HT1080 (cell line): ENCODE results near the gene FMN2. TPM values are rescaled to one million over a fixed set of nuclear protein-coding genes. Genes with fewer than 3 reads are reported as not detected.
"Not testable (repeated sequence)": the region's sequence is repeated elsewhere in the genome, so short reads cannot be mapped to it uniquely, and the experiment has no call there.

ENCODE experiments used
- DNase-seq: peaks from one replicate; pipeline ENCODE4 v3.0.0-alpha.2; 2015; ENCODE audit warnings: low read depth
- total RNA-seq: library from RNA; depleted of rRNA; stranded (reverse); fragments of >200 nt; shearing (Covaris generic); gene quantifications from 2 replicates; pipeline ENCODE4 v1.2.3, GENCODE V29; 2014

The FMN2 gene
- total RNA-seq, 1 experiment from 2014 or later = 1.3 TPM

- no peak for DNase-seq
Observed at GRCh38 chr1:240308096-240308495, 216.4 kb downstream of the FMN2 start.

DNA sequence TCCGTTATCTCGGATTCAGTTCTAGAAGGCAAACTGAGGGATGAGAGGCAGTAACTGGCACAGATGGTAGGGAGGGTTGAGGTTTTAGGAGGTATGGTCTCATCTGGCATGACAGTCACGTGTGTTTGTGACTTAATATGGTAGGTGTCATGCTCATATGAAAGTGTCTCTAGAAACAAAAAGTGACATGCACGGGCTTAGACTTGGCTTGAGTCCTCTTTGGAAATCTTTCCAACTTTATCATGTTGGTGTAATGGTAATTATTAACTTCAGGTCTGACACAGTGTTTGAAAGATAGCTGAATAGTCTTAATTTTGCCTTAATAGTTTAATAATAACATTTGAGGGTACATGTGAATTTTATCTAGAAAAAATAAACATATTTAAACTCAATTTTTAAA is 218.1 kb downstream of the FMN2 start:
- DNase-seq = no peak

DNA sequence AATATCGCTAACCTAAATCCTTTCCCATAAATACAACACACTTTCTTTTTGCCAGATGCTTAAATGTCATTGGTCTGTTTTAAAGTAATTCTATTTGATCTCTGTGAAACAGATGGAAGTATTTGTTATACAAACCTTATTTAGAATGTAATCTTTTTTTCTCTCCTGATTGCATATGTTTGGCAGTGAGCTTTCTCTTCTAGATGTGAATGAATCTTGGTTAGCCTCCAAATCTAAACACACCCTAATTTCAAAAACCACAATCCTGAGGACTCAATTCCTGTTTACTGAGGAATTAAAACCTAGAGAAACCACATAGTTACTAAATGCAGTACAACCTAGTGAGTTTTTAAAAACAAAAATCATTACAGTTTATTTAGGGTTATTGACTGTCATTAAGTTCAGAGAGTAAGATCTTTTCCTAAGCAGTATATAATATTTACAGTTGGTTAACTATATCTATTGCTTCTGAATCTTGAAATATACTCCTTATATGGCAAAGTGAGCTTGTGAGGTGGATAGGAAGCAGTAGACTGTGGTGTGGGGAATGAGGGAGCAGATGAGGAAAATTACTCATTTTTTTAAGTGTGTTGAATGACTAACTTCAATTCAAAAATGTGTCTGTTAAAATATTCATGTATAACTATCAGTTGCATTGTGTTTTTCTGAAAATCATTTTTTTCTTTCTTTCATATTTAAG is 218.7 kb downstream of the FMN2 start:
- peak; percentile 60 for DNase-seq

GRCh38 chr1:240312872-240313271 is 221.2 kb downstream of the FMN2 start:
- peak; percentile 94 for DNase-seq

GRCh38 chr1:240314845-240315801 is 223.4 kb downstream of the FMN2 start:
- no peak for DNase-seq

GRCh38 chr1:240319998-240320397 is 228.3 kb downstream of the FMN2 start:
- DNase-seq = no peak

- DNase-seq = no peak
Observed at GRCh38 chr1:240320659-240321058, 229.0 kb downstream of the FMN2 start.

DNA sequence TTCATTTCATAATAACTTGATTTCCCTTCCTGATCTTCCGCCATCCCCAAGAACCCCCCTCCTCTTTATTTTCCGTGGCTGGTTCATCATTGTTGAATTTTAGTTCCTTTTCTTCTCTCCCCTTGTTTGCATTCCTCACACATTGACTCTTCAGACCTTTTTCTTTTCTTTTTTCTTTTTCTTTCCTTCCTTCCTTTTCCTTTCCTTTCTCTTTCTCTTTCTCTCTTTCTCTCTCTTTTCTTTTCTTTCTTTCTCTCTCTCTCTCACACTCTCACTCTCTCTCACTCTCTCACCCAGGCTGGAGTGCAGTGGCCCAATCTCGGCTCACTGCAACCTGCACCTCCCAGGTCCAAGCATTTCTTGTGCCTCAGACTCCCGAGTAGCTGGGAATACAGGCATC is 231.3 kb downstream of the FMN2 start:
- DNase-seq = no peak

DNA sequence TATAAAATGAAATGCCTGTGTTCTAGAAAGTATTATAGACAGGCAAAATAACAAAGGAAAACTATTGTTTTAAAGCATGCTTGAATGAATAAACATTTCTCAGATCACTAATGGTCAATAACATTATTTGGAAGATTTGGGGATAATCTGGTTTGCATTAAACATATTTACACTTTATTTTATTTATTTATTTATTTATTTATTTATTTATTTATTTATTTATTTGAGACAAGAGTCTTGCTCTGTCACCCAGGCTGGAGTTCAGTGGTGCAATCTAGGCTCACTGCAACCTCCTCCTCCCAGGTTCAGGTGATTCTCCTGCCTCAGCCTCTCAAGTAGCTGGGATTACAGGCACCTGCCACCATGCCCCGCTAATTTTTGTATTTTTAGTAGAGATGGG is 236.7 kb downstream of the FMN2 start:
- not testable (repeated sequence) for DNase-seq

DNA sequence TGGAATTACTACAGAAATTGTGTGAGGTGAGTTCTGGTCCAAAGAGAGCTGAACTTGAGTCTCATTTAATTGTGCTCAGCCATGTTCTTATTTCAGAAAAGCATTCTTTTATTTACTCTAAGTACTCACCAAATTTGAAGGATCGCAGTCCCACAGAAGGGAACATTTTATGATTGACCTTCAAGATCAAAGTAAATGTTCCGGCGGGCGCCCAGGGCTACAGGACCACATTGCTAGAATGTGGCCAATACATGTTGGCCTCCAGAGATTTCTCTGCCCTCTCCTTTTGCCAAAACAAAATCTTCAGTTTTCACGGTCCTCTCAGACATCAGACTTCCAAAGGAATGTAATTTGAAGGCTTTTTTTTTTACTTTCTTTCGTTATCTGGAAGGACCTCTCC is 237.8 kb downstream of the FMN2 start:
- DNase-seq = no peak

GRCh38 chr1:240332672-240333071 is 241.0 kb downstream of the FMN2 start:
- no peak for DNase-seq

DNA sequence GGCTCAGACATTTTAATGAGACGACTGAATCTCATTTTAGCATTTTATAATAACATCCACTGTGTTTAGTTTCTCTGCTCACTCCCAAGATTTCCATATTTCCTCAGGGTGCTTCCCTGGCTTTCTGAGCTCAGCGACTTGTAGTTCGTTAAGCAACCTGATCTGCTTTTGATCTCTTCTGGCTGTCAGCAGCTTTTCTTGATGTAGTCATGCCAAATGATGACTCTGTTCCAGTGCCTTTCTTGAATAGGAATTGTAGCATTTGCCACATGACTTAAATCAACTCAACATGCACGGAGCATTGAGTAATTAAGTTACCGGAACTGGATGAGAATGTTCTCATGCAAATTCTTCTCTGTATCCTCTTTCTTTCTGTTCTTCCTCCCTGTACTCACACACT is 246.1 kb downstream of the FMN2 start:
- peak; percentile 58 for DNase-seq

- DNase-seq = no peak
Observed at GRCh38 chr1:240338837-240339236, 247.2 kb downstream of the FMN2 start.

DNA sequence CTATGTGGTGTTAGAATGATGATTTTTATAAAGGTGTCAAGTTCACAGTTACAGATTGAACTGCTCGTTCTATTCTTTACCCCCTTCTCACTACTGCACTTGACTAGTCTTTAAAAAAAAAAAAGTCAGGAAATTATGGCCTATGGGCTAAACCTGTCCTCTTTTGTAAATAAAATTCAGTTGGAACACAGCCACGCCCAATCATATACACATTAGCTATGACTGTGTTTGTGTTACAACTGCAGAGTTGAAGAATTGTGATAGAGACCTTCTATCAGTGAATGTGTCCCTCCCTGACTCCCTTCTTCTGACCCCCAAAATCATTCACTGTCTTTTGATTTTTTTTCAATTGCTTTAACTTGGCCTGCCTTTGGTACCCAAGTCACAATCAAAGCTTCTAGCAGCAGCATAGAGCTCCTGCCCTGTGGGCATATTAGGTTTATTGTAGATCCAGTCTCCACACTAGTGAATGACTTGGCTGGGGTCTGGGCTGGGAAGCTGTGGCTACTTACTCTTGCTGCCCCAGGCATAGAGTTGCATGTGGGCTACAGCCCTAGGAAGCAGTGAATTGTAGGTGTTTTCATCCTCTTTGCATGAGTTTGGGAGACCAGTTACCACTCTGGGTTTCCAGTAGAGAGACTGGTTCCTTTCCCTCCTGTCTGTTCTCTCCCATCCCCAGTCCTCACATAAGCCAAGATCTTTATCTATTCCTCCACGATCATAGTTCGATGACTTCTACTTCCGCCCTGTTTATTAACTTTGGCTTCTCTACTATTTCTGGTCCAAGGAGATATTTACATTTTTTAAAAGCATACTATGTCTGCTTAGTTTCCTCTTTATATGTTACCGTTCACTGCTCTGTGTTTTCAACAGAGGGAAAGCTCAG is 249.9 kb downstream of the FMN2 start:
- DNase-seq = no peak

DNA sequence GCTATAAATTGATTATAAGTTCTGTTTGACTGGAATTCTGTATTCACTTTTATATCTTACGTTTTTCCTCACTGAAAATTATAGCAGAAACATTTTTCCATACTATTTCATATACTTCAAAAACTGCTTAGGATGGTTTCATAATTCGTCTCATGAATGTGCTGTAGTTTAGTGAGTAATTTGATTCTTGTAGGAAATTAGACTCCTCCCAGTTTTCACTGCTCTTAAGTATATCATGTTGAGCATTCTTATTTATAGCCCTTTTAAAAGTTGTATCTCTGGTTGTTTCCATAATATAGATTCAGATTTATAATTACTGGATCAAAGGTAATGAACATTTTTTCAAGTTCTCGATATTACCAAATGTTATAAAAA is 250.6 kb downstream of the FMN2 start:
- no peak for DNase-seq

- DNase-seq = no peak
Observed at GRCh38 chr1:240343045-240343444, 251.4 kb downstream of the FMN2 start.

DNA sequence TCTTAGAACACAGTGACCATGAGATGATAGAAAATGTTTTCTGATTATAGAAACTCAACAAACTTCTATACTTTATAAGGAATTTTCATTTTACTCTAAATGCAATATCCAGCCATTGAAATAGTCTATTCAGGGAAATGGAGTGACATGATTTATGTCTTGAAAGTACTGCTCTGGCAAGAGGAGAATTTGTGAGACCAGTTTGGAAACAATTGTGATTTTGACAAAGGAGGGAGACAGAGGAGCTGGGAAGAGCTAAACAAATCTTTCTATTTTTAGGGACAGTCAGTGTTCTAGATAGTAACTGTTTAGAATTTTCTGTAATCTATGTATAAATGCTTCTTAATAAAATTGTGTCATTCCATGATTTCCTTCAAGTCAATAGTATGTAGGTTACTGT is 252.3 kb downstream of the FMN2 start:
- no peak for DNase-seq

- DNase-seq = no peak
Observed at GRCh38 chr1:240344918-240345317, 253.2 kb downstream of the FMN2 start.

- no peak for DNase-seq
Observed at GRCh38 chr1:240349695-240350094, 258.0 kb downstream of the FMN2 start.

DNA sequence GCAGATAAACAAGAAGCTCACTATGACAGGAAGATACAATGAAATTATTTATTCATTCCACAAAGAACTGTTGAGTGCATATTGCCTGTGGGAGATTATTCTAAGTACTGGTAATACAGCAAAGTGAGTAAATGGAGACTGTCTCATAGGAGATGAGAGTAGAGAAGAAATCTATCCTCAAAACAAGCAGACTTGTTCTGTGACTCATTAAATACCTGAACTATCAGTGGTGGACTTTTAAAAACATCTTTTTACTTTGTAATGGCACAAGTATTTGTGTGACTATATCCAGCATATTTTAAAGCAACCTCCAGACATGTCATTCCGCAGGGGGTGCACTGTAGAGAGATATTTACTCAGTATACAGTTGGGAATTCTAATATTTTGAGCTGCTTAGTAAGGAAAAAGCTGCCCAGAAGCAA is 259.2 kb downstream of the FMN2 start:
- peak; percentile 56 for DNase-seq

- DNase-seq = no peak
Observed at GRCh38 chr1:240351690-240352089, 260.0 kb downstream of the FMN2 start.

DNA sequence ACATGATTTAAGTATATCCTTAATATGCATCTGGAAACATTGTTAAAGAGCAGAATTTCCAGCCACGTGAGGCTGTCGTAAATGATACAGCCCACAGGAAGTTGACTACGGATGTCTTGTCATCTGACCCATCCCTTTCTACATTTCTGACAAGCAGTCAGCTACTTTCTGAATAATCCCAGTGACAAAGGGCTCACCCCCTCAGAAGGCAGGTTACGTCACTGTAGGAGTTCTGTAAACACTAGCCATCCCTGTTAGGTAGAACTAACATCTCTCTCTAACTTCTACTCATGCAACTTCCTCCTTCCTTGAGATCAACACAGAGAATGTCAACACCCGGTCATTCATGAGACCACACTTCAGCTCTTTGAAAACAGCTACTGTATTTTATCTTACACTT is 261.1 kb downstream of the FMN2 start:
- peak; percentile 58 for DNase-seq
